Raji (cell line): ENCODE measurements around the gene HK2.

Source experiments
- POLR2A ChIP-seq: IDR thresholded peaks from 2 replicates; pipeline ENCODE4 v1.6.1; 2011; ENCODE audit warnings: low read depth, low read length, control low read depth; ENCODE audit not compliant: insufficient read depth

Gene HK2

GRCh38 chr2:74847070-74847858, 13.3 kb downstream of the HK2 start:
- TF ChIP-seq POLR2A, result no peak

GRCh38 chr2:74849228-74849892, 15.4 kb downstream of the HK2 start:
- TF ChIP-seq POLR2A, result 0 out of 2 replicates have a peak, but pooled peaks have one; percentile 21

GRCh38 chr2:74850496-74851190, 16.7 kb downstream of the HK2 start:
- TF ChIP-seq POLR2A, result no peak

DNA sequence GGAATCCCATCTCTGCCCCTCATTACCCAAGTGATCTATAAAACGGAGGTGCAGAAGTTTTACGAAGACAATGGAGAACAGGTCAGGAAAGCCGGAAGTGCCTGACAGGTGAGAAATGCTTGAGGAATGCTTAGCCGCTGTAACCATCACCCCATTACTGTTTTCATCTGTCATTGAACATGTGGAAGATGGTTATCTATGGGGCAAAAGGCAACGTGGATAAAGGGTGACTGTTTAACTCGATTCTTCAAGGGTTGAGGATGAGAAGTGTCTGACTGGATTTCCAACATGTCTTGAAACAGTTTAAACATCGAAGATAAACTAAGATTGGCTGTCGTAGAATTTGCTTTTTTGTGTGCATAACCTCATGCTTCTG, 17.3 kb downstream of the HK2 start:
- TF ChIP-seq POLR2A, result no peak

- no peak for TF ChIP-seq POLR2A
Observed at GRCh38 chr2:74854401-74854800, 20.5 kb downstream of the HK2 start.

DNA sequence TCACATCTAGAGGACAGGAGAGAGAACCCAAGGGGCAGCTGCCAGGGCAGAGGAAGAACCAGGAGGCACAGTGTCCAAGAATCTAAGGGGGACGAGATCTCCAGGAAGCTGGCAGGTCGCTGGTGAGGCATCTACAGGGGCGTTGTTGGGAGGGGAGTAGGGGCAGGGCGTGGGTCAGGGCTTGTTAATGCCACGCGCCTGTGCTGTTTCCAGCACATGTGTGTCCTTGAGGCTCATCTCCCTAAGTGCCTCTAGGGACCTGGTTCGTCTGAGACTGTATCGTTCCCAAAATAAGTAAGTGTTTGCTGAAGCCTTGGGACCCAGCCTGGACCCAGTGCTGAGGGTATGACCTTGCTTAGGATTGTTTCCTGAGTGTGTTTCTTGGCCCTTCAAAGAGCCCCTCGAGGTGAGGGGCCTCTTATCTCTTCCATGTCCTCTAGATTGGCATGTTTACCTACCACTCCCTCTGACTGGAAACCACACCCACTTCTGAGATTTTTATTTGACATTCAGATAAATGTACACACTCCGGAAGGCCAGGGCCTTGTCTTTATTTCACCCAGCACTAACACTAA, 22.2 kb downstream of the HK2 start:
- no peak for TF ChIP-seq POLR2A

GRCh38 chr2:74856599-74856998, 22.7 kb downstream of the HK2 start:
- no peak for TF ChIP-seq POLR2A

DNA sequence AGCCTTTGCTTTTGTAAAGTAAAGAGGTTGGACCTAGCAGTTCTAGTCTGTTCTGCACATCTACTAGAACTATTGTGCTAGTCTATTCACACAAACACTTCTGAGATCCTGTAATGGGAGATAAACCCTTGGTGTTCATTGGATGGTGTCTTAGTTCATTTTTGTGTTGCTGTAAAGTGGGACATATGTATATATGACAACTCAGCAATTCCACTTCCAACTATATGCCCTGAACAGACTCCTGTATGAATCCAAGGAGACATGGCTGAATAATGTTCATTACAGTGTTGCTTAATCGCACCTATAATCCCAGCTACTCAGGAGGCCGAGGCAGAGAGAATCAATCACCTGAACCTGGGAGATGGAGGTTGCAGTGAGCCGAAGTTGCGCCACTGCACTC, 23.3 kb downstream of the HK2 start:
- TF ChIP-seq POLR2A, result no peak

- TF ChIP-seq POLR2A, result no peak
Observed at GRCh38 chr2:74857725-74858124, 23.8 kb downstream of the HK2 start.

DNA sequence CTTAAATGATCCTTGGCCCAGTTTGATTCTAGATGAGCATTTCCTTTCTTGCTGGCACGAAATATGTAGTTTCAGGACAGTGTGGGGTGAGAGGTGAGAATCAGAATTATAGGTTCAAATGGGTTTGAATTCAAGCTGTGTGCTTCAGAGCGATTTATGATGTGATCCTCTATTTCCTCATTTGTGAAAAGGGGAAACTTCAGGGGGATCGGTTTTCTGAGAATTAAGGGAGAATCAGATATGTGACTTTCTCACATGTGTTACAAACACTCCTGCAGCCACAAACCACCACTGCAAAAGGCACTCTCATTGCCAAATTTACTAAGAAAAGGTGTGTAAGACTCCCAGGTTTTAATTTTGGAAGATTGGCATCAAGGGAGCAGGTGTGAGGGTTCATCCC, 24.4 kb downstream of the HK2 start:
- TF ChIP-seq POLR2A, result no peak

DNA sequence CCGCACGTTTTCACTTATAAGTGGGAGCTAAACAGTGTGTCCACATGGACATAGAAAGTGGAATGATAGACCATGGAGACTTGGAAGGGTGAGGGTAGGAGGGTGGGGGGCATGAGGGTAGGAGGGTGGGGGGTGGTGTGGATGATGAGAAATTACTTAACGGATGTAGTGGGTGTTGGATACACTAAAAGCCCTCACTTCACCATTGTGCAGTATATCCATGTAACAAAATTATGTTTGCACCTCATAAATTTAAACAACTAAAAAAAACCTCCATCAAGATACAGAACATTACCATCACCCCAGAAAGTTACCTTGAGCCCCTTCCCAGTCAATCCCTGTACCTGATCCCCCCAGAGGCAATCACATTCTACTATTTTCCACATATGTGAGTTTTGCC, 26.2 kb downstream of the HK2 start:
- no peak for TF ChIP-seq POLR2A

GRCh38 chr2:74860521-74860920, 26.6 kb downstream of the HK2 start:
- TF ChIP-seq POLR2A, result no peak

DNA sequence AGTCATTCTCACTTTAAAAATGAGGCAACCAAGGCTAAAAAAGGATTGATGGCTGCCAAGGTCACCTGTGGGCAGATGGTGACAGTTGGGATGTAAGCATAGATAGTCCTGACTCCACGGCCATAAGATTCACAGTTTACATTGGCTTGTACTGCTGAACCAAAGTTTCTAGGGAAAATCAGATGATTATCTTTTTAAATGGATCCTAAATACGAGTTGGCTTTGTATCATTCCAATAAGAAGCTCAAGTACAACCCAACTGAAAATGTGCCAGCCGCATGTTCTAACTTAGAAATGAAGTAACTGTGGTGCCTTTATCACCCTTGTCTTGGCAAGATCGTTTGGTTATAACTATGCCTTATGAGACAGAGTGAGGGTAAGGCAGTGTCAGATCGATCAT, 27.6 kb downstream of the HK2 start:
- TF ChIP-seq POLR2A, result no peak

DNA sequence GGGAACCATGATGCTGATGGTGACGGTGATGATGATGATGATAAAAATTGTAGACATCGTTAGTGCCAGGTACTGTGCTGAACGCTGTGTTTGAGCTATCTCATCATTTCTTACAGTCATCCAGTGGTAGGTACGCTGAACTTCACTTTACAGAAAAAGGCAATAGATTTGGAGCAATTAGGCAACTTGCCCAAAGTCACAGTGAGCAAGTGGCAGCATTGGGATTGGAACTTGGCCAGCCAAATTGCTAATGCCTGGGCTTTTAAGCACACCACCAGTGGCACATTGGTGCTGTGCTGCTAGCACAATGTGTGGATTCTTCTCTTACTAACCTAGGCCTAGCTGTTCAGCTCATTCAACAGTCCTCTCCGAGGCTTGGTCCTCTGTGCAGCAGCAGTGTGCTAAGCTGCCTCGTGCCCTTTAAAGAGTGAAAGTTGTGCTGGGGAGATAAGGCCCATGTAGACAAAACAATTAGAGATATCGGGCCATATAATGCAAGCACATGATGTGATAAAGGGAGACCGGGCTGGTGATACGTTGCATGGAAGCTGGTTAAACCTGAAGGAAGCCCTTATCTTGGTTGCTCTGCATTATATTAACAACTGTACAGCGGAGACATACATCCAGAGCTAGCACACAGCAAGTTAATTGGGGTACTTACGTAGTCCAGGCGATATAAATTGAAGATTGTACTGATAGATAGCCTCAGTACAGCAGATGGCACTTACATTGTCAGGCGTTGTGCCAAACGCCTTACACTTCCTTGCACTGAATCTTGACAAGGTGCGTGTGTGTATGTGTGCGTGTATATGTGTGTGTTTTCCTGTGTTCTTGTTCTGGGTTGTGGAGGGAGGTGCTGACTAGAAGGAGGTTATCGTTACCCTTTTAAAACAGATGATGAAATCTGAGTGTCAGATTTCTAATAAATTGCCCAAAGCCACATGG, 28.4 kb downstream of the HK2 start:
- TF ChIP-seq POLR2A, result no peak

- no peak for TF ChIP-seq POLR2A
Observed at GRCh38 chr2:74863802-74864248, 29.9 kb downstream of the HK2 start.
